ENCODE results near the gene STIM2. TPM values are rescaled to one million over a fixed set of nuclear protein-coding genes. Genes with fewer than 3 reads are reported as not detected.

Gene STIM2
- total RNA-seq, 1 donor from 2014 or later: 36.7 TPM

GRCh38 chr4:27055221-27055760 is 194.7 kb downstream of the STIM2 start:
- intact Hi-C loops (cut with DNase I): no loop called here
- Histone ChIP-seq H3K4me3 (no peak overlapping the region), H3K4me1 (no peaks in the 10 kb centered on the region), H3K36me3 (no peaks in the 10 kb centered on the region), H3K27ac (no peak overlapping the region), H3K27me3 (no peaks in the 10 kb centered on the region), H3K9me3 (no peaks in the 10 kb centered on the region)
- DNase-seq (no peak), ATAC-seq (no peak)
- TF ChIP-seq CTCF (IDR thresholded peaks at IDR 0.05): no peak

DNA sequence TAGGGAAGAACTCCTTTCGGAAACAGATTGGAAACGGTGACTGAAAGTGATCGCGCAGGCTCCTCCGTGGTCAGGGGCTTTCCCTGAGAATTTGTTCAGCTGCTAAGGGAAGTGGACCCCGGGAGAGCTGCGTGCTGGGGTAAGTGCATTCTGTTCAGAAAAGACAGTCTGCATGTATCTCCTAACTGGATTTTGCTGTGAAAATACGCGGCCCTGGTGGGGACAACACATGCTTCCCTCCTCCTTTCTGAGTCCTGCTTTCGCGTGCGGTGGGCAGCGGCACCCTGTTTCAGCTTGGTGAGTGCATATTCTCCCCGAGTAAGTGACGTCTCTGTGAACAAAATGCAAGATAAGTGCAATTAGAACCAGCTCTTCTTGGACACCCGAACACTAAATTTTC is 195.6 kb downstream of the STIM2 start:
- ATAC-seq: no peak
- Histone ChIP-seq H3K4me1 (no peaks in the 10 kb centered on the region), H3K4me3 (no peak overlapping the region), H3K36me3 (no peaks in the 10 kb centered on the region), H3K27me3 (no peaks in the 10 kb centered on the region), H3K9me3 (no peaks in the 10 kb centered on the region), H3K27ac (no peak overlapping the region)
- TF ChIP-seq CTCF (IDR thresholded peaks at IDR 0.05): no peak
- no peak for DNase-seq
- intact Hi-C loops (cut with DNase I): no loop called here

DNA sequence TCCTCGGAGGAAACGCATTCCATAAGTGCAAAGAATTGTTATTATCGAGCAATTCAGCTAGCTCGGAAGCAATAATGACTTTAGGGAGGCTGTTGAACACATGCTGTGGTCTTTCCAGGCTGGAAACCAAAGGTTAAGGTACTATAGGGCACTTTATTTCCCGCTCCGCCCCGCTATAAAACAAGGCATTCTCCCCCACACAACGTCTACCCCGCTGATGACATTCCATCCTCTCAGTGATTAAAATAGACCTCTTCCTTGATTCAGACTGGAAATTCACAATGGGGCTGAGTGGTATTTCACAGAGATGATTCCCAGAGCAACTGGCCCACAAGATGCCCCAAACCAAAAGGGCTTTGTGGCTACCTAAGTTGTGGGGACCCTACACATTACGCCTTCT is 196.4 kb downstream of the STIM2 start:
- no peaks in the 10 kb centered on the region for H3K9me3 ChIP-seq
- H3K36me3 ChIP-seq: no peaks in the 10 kb centered on the region
- DNase-seq: no peak
- H3K4me3 ChIP-seq: no peak overlapping the region
- no peak for ATAC-seq
- no peak for TF ChIP-seq CTCF (IDR thresholded peaks at IDR 0.05)
- H3K4me1 ChIP-seq: no peaks in the 10 kb centered on the region
- intact Hi-C loops (cut with DNase I): no loop called here
- no peak overlapping the region for H3K27ac ChIP-seq
- H3K27me3 ChIP-seq: no peaks in the 10 kb centered on the region

- ATAC-seq (no peak), DNase-seq (no peak)
- intact Hi-C loops (cut with DNase I): no loop called here
- Histone ChIP-seq H3K4me1 (no peaks in the 10 kb centered on the region), H3K27ac (no peak overlapping the region), H3K4me3 (no peak overlapping the region), H3K36me3 (no peaks in the 10 kb centered on the region), H3K9me3 (no peaks in the 10 kb centered on the region), H3K27me3 (no peaks in the 10 kb centered on the region)
- TF ChIP-seq CTCF (IDR thresholded peaks at IDR 0.05): no peak
These were observed 197.0 kb downstream of the STIM2 start for GRCh38 chr4:27057662-27058061.

DNA sequence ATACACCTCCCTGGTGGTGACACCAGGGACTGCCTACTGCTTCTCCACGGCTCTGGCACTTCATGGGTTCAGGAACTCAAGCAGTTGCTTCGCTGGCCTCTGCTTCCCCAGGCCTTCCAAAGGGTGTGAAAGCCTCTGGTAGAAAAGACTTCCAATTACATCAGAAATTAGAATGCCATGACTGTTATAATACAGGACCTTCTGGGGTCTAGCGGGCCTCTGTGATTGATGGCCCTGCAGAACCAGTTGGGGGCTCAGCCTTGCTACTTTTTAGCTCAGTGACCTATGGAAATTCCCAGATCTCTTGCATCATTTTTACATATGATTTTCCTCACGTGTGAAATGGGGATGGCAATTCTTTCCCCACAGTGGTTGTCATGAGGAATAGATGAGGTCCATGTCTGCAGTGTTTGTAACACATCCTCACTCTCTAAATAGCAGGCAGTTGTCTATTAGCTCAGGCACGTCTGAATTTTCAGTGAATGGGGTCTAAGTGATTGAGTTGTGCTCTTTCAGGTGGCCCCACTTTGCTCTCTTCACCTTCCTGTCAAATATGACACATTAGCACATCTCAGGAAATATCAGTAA is 198.3 kb downstream of the STIM2 start:
- ATAC-seq (no peak), DNase-seq (no peak)
- Histone ChIP-seq H3K4me1 (no peaks in the 10 kb centered on the region), H3K27me3 (no peaks in the 10 kb centered on the region), H3K9me3 (no peaks in the 10 kb centered on the region), H3K27ac (no peak overlapping the region), H3K36me3 (no peaks in the 10 kb centered on the region), H3K4me3 (no peak overlapping the region)
- no peak for TF ChIP-seq CTCF (IDR thresholded peaks at IDR 0.05)
- intact Hi-C loops (cut with DNase I): no loop called here

DNA sequence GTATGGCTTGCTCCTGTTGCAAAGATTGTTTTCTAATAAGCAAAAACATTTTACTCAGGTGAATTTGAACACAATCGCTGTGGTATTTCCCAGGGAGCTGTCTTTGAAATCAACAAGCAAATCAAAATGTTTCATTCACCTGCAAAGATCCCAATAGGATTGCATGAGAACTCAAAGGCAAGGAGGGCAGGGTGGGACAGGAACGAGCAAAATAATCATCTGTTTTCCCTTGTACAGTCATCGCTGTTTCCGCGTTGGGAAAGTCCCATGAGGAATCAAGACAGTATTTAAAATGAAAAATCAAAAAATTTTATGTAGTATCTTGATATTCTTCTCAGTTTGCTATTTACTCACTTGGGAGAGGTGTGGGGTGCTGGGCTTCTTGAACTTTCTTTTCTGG is 198.8 kb downstream of the STIM2 start:
- no peak overlapping the region for H3K4me3 ChIP-seq
- TF ChIP-seq CTCF (IDR thresholded peaks at IDR 0.05): no peak
- DNase-seq (no peak), ATAC-seq (no peak)
- no peak overlapping the region for H3K27ac ChIP-seq
- H3K9me3 ChIP-seq: no peaks in the 10 kb centered on the region
- H3K27me3 ChIP-seq: no peaks in the 10 kb centered on the region
- H3K4me1 ChIP-seq: no peaks in the 10 kb centered on the region
- no peaks in the 10 kb centered on the region for H3K36me3 ChIP-seq
- intact Hi-C loops (cut with DNase I): no loop called here
